MM.1S (cell line): ENCODE results near the gene SYNPO2.

Experiments used
- DNase-seq: peaks from one replicate; pipeline ENCODE4 v3.0.0-alpha.2; 2015
- H2AFZ ChIP-seq: fragments of 300-600 bp; sonication (generic); 2 replicates; pipeline ENCODE4 v1.6.0; 2016; ENCODE audit warnings: antibody characterized with exemption, low read length
- H3F3A ChIP-seq: fragments of 300-600 bp; sonication (generic); 2 replicates; pipeline ENCODE4 v1.6.1; 2016; ENCODE audit warnings: mild to moderate bottlenecking, antibody characterized with exemption, low read length, moderate library complexity, mixed read lengths; ENCODE audit not compliant: insufficient read depth
- H3K27ac ChIP-seq: fragments of 300-600 bp; sonication (generic); 2 replicates; pipeline ENCODE4 v1.5.1; 2016; ENCODE audit warnings: mild to moderate bottlenecking, low read length
- H3K27me3 ChIP-seq: fragments of 300-600 bp; sonication (generic); replicated peaks from 2 replicates; pipeline ENCODE4 v1.6.0; 2016; ENCODE audit warnings: low read length; ENCODE audit not compliant: insufficient read depth
- H3K36me3 ChIP-seq: fragments of 300-600 bp; sonication (generic); replicated peaks from 2 replicates; pipeline ENCODE4 v1.6.1; 2016; ENCODE audit warnings: mild to moderate bottlenecking, low read length, mixed read lengths; ENCODE audit not compliant: insufficient read depth
- H3K4me1 ChIP-seq: fragments of 300-600 bp; sonication (generic); 2 replicates; pipeline ENCODE4 v1.6.1; 2016; ENCODE audit warnings: low read length, mixed read lengths
- H3K4me2 ChIP-seq: fragments of 300-600 bp; sonication (generic); 2 replicates; pipeline ENCODE4 v1.6.0; 2016; ENCODE audit warnings: low read depth, low read length
- H3K4me3 ChIP-seq: fragments of 300-600 bp; sonication (generic); 2 replicates; pipeline ENCODE4 v1.5.1; 2016; ENCODE audit warnings: low read length, mixed read lengths
- H3K79me2 ChIP-seq: fragments of 300-600 bp; sonication (generic); 2 replicates; pipeline ENCODE4 v1.6.1; 2016; ENCODE audit warnings: mixed run types, low read length, mixed read lengths
- H3K9ac ChIP-seq: fragments of 300-600 bp; sonication (generic); 2 replicates; pipeline ENCODE4 v1.6.1; 2016; ENCODE audit warnings: low read length, mixed read lengths
- H3K9me2 ChIP-seq: fragments of 300-600 bp; sonication (generic); replicated peaks from 2 replicates; pipeline ENCODE4 v1.6.1; 2016; ENCODE audit warnings: mild to moderate bottlenecking, low read length, mixed read lengths; ENCODE audit not compliant: insufficient read depth
- H3K9me3 ChIP-seq: fragments of 300-600 bp; sonication (generic); replicated peaks from 2 replicates; pipeline ENCODE4 v1.6.1; 2016; ENCODE audit warnings: mild to moderate bottlenecking, low read length, mixed read lengths; ENCODE audit not compliant: insufficient read depth
- H4K20me1 ChIP-seq: fragments of 300-600 bp; sonication (generic); 2 replicates; pipeline ENCODE4 v1.6.1; 2016; ENCODE audit warnings: mild to moderate bottlenecking, low read length, moderate library complexity, mixed read lengths; ENCODE audit not compliant: insufficient read depth
- CTCF ChIP-seq: fragments of 300-600 bp; sonication (generic); IDR thresholded peaks from 2 replicates; pipeline ENCODE4 v1.5.1; 2016; ENCODE audit warnings: antibody characterized with exemption, low read length, mixed read lengths
- EZH2 ChIP-seq: fragments of 300-600 bp; sonication (generic); optimal IDR thresholded peaks from 2 replicates; pipeline ENCODE3; 2017; ENCODE audit warnings: low read depth, mild to moderate bottlenecking, antibody characterized with exemption, low read length, mixed read lengths
- EZH2phosphoT487 ChIP-seq: fragments of 300-600 bp; sonication (generic); IDR thresholded peaks from 2 replicates; pipeline ENCODE4 v1.6.1; 2018; ENCODE audit warnings: antibody characterized with exemption, low read length

The SYNPO2 gene

GRCh38 chr4:119030536-119030890 is 141.9 kb downstream of the SYNPO2 start:
- H2AFZ ChIP-seq, result no peak overlapping the region
- H3K36me3 ChIP-seq, result no peaks in the 10 kb centered on the region
- no peaks in the 10 kb centered on the region for H3K27me3 ChIP-seq
- H3K9me2 ChIP-seq, result no peaks in the 10 kb centered on the region
- H3K4me2 ChIP-seq, result no peak overlapping the region
- no peaks in the 10 kb centered on the region for H3K9me3 ChIP-seq
- H3K4me3 ChIP-seq, result no peak overlapping the region
- TF ChIP-seq EZH2, result no peak
- TF ChIP-seq CTCF, result no peak
- TF ChIP-seq EZH2phosphoT487, result no peak
- no peak overlapping the region for H3K9ac ChIP-seq
- H3K27ac ChIP-seq, result no peak overlapping the region
- H4K20me1 ChIP-seq, result no peaks in the 10 kb centered on the region
- H3K4me1 ChIP-seq, result peaks cover 18% of the 10 kb centered on the region
- H3K79me2 ChIP-seq, result no peaks in the 10 kb centered on the region
- no peaks in the 10 kb centered on the region for H3F3A ChIP-seq
- DNase-seq, result no peak

GRCh38 chr4:119031218-119031617 is 142.6 kb downstream of the SYNPO2 start:
- Histone ChIP-seq H3K9me3 (no peaks in the 10 kb centered on the region), H3F3A (no peaks in the 10 kb centered on the region), H3K4me3 (no peak overlapping the region), H2AFZ (no peak overlapping the region), H3K4me2 (no peak overlapping the region), H3K79me2 (no peaks in the 10 kb centered on the region), H3K9me2 (no peaks in the 10 kb centered on the region), H3K36me3 (no peaks in the 10 kb centered on the region), H3K27me3 (no peaks in the 10 kb centered on the region), H3K4me1 (peaks cover 18% of the 10 kb centered on the region), H3K27ac (no peak overlapping the region), H3K9ac (no peak overlapping the region), H4K20me1 (no peaks in the 10 kb centered on the region)
- TF ChIP-seq EZH2phosphoT487 (no peak), CTCF (no peak), EZH2 (no peak)
- DNase-seq, result no peak

- H3K9me2 ChIP-seq, result no peaks in the 10 kb centered on the region
- H4K20me1 ChIP-seq, result no peaks in the 10 kb centered on the region
- no peaks in the 10 kb centered on the region for H3K36me3 ChIP-seq
- no peak overlapping the region for H2AFZ ChIP-seq
- H3K27me3 ChIP-seq, result no peaks in the 10 kb centered on the region
- no peak overlapping the region for H3K4me3 ChIP-seq
- H3K79me2 ChIP-seq, result no peaks in the 10 kb centered on the region
- H3F3A ChIP-seq, result no peaks in the 10 kb centered on the region
- no peaks in the 10 kb centered on the region for H3K9me3 ChIP-seq
- TF ChIP-seq EZH2 (no peak), EZH2phosphoT487 (no peak), CTCF (no peak)
- peaks cover 18% of the 10 kb centered on the region for H3K4me1 ChIP-seq
- no peak overlapping the region for H3K27ac ChIP-seq
- H3K4me2 ChIP-seq, result peak overlapping the region; percentile 21
- H3K9ac ChIP-seq, result no peak overlapping the region
- peak; percentile 55 for DNase-seq
Observed at GRCh38 chr4:119032921-119033685, 144.4 kb downstream of the SYNPO2 start.
